Lung (tissue), 12 donors: ENCODE measurements around the gene EVI5. TPM values are rescaled to one million over a fixed set of nuclear protein-coding genes. Genes with fewer than 3 reads are reported as not detected.

Source experiments
- ATAC-seq: fragments of 200-7000 bp; cut with Tn5 transposase; one replicate; pipeline ENCODE4 v1.9.1; 2020; ENCODE audit warnings: moderate number of reproducible peaks; ENCODE audit not compliant: insufficient read depth, low FRiP score
- DNase-seq, 3 donors: peaks; one replicate each; pipeline ENCODE4 v3.0.0-alpha.2; 2013 to 2017
- H3K27ac ChIP-seq, 2 donors: one replicate each; pipeline ENCODE4 v1.5.1; 2013; ENCODE audit warnings: mild to moderate bottlenecking in 2 of 2, moderate library complexity in 2 of 2, control low read depth in 1 of 2, inconsistent platforms in 1 of 2, low read depth in 1 of 2, low read length in 1 of 2
- H3K27me3 ChIP-seq, 3 donors: one replicate each; pipeline ENCODE4 v1.5.1; 2013; ENCODE audit warnings: low read length in 2 of 3; ENCODE audit not compliant: control insufficient read depth in 3 of 3, insufficient read depth in 3 of 3
- H3K36me3 ChIP-seq, 4 donors: one replicate each; pipeline ENCODE4 v1.5.1; 2013; ENCODE audit warnings: low read length in 4 of 4, mild to moderate bottlenecking in 1 of 4, moderate library complexity in 1 of 4; ENCODE audit not compliant: control insufficient read depth in 4 of 4, insufficient read depth in 4 of 4
- H3K4me1 ChIP-seq, 5 donors: one replicate each; pipeline ENCODE4 v1.5.1; 2013; ENCODE audit warnings: low read length in 5 of 5, mild to moderate bottlenecking in 2 of 5, moderate library complexity in 1 of 5; ENCODE audit not compliant: control insufficient read depth in 5 of 5, insufficient read depth in 5 of 5
- H3K4me3 ChIP-seq: one replicate; pipeline ENCODE4 v1.5.1; 2013; ENCODE audit warnings: mild to moderate bottlenecking, control low read depth, moderate library complexity
- H3K9ac ChIP-seq, 2 donors: one replicate each; pipeline ENCODE4 v1.5.1; 2013; ENCODE audit warnings: low read length in 2 of 2, control low read depth in 1 of 2; ENCODE audit not compliant: insufficient read depth in 1 of 2
- H3K9me3 ChIP-seq, 4 donors: one replicate each; pipeline ENCODE4 v1.5.1; 2013; ENCODE audit warnings: low read length in 3 of 4, mild to moderate bottlenecking in 1 of 4, moderate library complexity in 1 of 4; ENCODE audit not compliant: control insufficient read depth in 4 of 4, insufficient read depth in 3 of 4
- WGBS, 2 donors: extraction: QIAGEN DNeasy Blood & Tissue Kit; methylation state at CpG; one replicate each; pipeline ENCODE4 v1.1.7; 2013; 5-methylcytosine and 5-hydroxymethylcytosine counted together
- polyA plus RNA-seq, 2 donors: library from polyadenylated mRNA; stranded (reverse); fragments of 200-250 nt; gene quantifications; one replicate each; pipeline ENCODE4 v1.2.1, GENCODE V29; 2013
- total RNA-seq, 2 donors: library from RNA; depleted of rRNA in 1 of 2; stranded (reverse); fragments of >200 nt in 1 of 2; gene quantifications; one replicate each; pipeline ENCODE4 v1.2.1, GENCODE V29; 2014 to 2021
- TF ChIP-seq, protein P1 (sequence below): IDR thresholded peaks from 2 replicates; pipeline ENCODE4 v1.5.1; 2012; ENCODE audit warnings: mild to moderate bottlenecking; ENCODE audit errors: control extremely low read depth, extremely low read depth
- donor health status: control.
- donor health status: control.
- donor health status: Bipolar disorder and iron deficiency.
- donor health status: healthy.
- donor health status: DM: yes; HTN: yes; CAD: no.

The EVI5 gene
- total and polyA plus RNA-seq, 4 donors = 4.9 to 88.8 (median 25.1) TPM

DNA sequence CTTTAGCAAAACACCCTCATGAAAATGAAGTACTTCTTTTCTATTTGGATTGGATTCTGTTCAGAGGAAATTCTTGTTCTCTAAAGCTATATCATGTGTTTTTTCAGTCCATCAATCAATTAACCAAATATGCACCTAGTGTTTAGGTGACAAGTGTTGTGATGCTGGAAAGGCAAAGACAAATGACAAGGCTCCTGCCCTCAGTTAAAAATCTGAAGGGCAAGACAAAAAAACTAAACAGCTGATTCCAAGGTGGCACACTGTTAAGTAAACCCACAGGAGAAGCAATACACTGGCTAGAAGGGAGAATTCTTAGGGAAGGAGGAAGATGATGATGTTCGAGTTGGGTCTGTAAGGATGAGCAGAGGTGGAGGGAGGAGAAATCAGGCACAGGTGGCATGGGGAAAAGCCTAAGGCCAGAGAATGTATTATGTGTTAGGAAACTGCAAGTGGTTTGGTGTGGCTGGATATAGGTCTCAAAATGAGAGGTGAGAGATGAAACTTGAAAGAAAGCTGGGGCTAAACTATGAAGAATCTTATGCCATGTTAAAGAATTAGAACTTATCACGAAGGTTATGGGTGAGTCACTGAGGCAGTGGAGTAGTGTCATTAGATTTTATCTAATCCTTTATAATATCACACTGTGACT lies 246.4 kb downstream of the EVI5 start:
- H3K9ac ChIP-seq = no peak overlapping the region
- H3K27ac ChIP-seq = no peak overlapping the region
- no peaks in the 10 kb centered on the region for H3K9me3 ChIP-seq
- no peaks in the 10 kb centered on the region for H3K27me3 ChIP-seq
- H3K4me3 ChIP-seq = no peak overlapping the region
- 83 to 90% methylated on average over 2 of the region's 2 CpGs for WGBS, 2 donors
- H3K4me1 ChIP-seq = peaks cover 0 to 2% (median 0%) of the 10 kb centered on the region in 5 donors
- DNase-seq (no peak), ATAC-seq (no peak)
- TF ChIP-seq, protein P1, sequence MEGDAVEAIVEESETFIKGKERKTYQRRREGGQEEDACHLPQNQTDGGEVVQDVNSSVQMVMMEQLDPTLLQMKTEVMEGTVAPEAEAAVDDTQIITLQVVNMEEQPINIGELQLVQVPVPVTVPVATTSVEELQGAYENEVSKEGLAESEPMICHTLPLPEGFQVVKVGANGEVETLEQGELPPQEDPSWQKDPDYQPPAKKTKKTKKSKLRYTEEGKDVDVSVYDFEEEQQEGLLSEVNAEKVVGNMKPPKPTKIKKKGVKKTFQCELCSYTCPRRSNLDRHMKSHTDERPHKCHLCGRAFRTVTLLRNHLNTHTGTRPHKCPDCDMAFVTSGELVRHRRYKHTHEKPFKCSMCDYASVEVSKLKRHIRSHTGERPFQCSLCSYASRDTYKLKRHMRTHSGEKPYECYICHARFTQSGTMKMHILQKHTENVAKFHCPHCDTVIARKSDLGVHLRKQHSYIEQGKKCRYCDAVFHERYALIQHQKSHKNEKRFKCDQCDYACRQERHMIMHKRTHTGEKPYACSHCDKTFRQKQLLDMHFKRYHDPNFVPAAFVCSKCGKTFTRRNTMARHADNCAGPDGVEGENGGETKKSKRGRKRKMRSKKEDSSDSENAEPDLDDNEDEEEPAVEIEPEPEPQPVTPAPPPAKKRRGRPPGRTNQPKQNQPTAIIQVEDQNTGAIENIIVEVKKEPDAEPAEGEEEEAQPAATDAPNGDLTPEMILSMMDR = no peak
- no peaks in the 10 kb centered on the region for H3K36me3 ChIP-seq

DNA sequence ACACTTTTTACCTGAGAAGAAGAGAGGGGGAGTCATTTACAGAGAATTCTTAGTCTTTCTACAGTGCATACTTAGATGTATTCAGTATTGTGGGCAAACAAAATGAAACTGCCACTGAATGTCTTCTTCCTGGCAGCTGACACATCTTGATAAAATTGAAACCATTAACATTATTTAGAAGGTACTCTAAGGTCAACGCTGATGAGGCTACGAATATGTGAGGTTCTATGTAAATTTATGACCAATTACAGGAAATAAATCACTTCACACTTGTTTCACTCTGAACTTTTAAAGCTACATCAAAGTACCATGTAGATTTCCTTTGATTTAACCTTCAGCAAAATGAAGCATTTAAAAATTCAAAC lies 246.9 kb downstream of the EVI5 start:
- peaks cover 0 to 2% (median 0%) of the 10 kb centered on the region in 5 donors for H3K4me1 ChIP-seq
- H3K27me3 ChIP-seq = no peaks in the 10 kb centered on the region
- no peaks in the 10 kb centered on the region for H3K9me3 ChIP-seq
- H3K4me3 ChIP-seq = no peak overlapping the region
- 12 to 14% methylated on average over 2 of the region's 2 CpGs for WGBS, 2 donors
- no peaks in the 10 kb centered on the region for H3K36me3 ChIP-seq
- H3K27ac ChIP-seq = no peak overlapping the region
- ATAC-seq = no peak
- DNase-seq = no peak
- TF ChIP-seq, protein P1 = no peak
- H3K9ac ChIP-seq = no peak overlapping the region

DNA sequence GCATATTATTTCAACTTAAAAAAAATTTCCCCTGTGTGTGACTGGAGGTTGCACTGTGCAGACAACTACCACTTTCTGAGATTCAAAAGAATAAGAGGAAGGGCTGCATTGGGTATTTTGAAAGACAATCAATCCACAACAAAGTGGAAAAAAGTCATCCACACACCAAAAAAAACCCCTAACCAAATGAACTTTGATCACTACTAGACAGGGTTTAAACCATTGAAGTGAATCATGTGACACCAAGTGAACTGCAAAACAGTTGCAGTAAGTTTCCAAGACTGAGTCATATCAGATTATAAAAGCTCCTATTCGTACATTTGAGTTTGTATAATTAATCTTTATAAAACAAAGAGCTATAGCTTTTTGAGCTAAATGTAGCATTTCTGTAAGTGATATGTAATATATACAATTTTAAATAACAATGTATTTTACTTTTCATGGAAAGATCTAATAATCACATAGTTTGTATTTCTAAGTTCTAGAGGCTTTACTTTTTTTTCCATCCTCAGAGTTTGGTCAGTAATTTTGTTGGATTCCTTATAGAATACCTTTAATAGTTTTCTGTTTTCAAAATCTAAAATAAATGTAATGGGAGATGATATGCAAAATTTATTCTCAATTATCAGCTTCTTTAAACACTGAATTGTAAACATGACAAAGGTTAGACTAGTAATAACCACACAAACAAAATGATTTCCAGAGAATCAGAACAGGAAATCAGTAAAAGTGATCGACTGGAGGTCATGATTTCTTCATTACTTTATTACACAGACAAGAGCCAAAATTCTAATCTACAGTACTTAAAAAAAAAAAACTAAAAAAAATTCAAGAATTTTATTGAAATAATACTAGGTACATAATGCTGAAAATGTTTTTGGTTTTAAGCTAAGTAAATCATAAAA lies 247.7 kb downstream of the EVI5 start:
- H3K36me3 ChIP-seq = no peaks in the 10 kb centered on the region
- TF ChIP-seq, protein P1 = no peak
- DNase-seq = no peak
- no peak overlapping the region for H3K9ac ChIP-seq
- no peak for ATAC-seq
- H3K9me3 ChIP-seq = no peaks in the 10 kb centered on the region
- peaks cover 0 to 2% (median 0%) of the 10 kb centered on the region in 5 donors for H3K4me1 ChIP-seq
- H3K27me3 ChIP-seq = no peaks in the 10 kb centered on the region
- H3K4me3 ChIP-seq = no peak overlapping the region
- WGBS, 2 donors = 44 to 60% methylated on average over 2 of the region's 2 CpGs
- H3K27ac ChIP-seq = no peak overlapping the region
